ENCODE results near the gene ABTB2.

Gene ABTB2

DNA sequence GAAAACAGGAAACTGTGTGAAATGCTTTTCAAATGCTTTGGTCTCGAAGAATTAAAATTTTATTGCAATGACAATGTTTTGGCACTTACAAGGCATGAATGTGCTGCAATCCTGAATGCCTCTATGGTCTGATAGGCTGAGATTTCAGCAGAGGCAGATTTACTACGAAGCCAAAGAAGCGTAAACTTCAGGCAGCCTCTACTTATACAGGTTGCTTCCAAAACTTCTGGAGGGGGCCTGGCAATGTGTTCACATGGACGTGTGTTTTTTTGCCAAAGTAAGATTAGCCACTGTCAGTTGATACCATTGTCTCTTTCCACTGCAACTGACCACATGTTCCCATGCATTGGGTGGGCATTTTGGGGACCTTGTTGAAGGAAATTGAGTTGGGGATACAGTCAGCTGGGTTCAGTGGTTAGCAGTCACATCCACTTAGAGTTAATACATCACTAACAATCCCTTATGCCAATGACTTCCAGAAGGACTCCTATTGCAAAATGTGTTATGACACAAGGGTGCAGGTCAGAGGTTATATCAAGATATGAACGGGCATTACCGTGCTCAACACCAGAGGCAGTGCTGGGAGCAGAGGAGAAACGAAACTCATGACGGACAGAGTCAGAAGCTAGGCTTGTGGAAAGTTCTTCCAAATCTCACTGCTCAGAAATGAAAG, 48.8 kb downstream of the ABTB2 start:
- TF ChIP-seq, protein P1, sequence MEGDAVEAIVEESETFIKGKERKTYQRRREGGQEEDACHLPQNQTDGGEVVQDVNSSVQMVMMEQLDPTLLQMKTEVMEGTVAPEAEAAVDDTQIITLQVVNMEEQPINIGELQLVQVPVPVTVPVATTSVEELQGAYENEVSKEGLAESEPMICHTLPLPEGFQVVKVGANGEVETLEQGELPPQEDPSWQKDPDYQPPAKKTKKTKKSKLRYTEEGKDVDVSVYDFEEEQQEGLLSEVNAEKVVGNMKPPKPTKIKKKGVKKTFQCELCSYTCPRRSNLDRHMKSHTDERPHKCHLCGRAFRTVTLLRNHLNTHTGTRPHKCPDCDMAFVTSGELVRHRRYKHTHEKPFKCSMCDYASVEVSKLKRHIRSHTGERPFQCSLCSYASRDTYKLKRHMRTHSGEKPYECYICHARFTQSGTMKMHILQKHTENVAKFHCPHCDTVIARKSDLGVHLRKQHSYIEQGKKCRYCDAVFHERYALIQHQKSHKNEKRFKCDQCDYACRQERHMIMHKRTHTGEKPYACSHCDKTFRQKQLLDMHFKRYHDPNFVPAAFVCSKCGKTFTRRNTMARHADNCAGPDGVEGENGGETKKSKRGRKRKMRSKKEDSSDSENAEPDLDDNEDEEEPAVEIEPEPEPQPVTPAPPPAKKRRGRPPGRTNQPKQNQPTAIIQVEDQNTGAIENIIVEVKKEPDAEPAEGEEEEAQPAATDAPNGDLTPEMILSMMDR (conservative IDR thresholded peaks at IDR 0.05) = no peak
- TF ChIP-seq ZFX (IDR thresholded peaks at IDR 0.05) = no peak
- H3K27ac ChIP-seq = no peak overlapping the region

DNA sequence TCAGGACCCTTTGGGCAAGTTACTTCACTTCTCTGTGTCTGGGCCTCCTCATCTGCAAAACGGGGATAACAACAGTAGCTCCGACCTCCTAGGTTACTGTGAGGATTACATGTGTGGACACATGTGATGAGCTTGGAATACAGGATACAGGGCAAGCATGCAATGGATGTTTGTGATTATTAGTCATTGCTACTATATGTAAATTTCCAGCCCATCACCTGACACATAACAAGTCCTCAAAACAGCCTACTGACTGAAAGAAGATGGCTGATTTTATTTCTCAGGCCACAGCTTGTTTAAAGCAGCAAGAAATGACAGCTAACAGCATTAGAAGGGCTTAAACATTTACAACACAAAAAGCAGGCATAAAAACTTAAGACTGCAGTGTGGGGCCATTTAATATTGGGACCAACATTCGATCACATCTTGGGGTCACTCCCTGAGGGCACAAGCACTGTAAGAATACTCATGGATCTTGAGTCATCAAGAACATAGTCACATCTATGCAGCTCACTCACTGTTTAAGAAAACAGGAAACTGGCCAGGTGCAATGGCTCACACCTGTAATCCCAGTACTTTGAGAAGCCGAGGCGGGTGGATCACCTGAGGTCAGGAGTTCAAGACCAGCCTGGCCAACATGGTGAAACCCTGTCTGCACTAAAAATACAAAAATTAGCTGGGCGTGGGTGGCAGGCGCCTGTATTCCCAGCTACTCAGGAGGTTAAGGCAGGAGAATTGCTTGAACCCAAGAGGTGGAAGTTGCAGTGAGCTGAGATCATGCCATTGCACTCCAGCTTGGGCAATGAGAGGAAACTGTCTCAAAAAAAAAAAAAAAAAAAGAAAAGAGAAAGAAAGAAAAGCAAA, 49.5 kb downstream of the ABTB2 start:
- TF ChIP-seq ZFX (IDR thresholded peaks at IDR 0.05) = no peak
- TF ChIP-seq, protein P1 (conservative IDR thresholded peaks at IDR 0.05) = no peak
- H3K27ac ChIP-seq = no peak overlapping the region

DNA sequence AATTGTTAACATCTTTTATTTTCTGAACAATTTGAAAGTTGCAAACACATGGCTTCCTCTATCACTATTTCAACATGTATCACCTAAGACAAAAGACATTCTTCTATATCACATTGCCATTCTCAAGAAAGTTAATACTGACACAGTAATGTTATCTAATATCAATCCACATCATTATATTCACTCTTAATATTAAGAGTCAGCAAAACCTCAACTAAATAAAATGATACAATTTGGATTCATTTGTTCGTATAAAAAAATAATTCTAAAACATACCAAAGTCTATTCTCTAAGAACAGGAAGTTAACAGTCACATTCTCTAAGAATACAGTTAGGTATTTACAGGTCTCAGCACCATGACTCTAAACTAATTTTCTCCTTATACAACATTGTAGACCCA, 52.0 kb downstream of the ABTB2 start:
- H3K27ac ChIP-seq = no peak overlapping the region
- TF ChIP-seq ZFX (IDR thresholded peaks at IDR 0.05) = no peak
- TF ChIP-seq, protein P1 (conservative IDR thresholded peaks at IDR 0.05) = no peak

DNA sequence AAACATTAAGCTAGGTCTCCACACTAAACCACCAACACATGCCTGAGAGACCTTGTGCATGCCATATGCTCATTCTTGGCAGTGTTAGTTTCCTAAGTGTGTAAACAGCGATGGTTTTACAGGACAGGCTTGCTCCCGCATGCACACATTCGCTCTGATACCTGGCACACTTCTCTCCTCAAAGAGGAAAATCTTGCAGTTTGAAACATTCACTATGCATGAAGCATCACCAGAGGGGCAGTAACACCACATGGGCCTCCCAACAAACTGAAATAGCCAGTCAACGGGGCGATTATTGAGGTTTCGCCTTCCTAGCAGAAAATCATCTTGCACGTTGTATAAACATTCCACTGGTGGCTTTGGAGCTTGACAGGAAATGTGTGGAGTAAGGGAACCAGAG, 52.6 kb downstream of the ABTB2 start:
- no peak for TF ChIP-seq ZFX (IDR thresholded peaks at IDR 0.05)
- TF ChIP-seq, protein P1 (conservative IDR thresholded peaks at IDR 0.05) = no peak
- no peak overlapping the region for H3K27ac ChIP-seq

DNA sequence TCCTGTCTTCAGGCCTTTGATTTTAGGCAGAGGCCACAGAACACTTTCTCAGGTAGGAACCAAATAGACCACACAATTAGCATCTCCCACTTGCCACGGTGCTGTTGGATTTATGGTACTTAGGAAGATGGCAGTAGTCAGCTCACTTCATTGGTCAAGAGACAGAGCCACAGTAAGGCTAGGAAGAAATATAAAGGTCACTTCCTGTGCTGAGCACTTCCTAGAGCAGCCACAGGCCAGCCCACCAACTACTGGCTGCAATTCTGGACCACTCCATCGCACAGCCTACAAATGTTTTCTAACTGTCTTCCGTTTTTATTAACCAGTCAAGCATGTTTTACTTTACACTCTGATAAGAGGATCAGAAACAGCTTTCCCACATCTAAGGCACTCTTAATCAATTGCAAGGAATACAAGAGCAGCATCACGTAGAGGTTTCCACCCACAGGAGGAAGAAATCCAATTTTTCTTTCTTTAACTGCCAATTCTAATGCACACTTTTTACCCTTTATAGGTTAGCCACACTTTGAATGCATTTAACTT, 54.7 kb downstream of the ABTB2 start:
- H3K27ac ChIP-seq = no peak overlapping the region

DNA sequence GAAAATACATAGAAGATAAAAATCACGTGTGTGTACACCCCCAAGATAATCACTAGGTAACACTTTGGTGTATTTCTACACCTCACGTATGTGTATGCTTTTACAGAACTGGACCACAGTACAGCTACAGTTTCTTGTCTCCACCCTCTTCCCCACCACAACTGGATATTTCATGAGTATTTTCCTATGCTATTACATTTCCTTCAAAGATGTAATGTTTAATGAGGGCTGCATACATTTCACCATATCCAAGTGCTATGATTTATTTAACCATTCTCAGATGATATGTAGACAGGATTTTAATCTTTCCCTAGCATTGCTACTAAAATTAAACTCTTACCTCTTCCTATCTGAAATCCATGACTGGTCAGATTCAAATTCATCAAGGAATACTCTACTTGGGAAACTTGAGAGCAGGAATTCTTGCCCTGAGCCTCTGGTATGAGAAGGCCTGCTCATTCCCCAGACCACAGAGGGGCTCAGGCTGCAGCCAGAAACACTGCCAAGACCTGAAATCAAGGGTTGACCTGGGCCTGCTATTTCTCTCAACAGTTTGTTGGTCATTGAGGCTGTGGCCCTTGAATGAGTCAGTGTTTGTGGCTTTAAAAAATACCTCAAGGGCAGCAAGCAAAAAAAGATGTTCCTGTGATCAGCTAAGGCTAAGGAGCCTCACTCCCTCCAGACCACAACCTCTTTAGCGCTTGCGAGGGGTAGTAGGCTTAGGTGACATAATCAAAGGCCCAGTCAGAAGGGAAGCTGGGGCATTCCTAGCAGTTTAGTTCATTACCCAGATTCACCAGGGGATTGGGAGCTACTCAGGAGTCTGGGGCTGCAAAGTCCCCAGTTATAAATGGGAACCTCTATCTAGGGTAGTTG, 55.5 kb downstream of the ABTB2 start:
- no peak overlapping the region for H3K27ac ChIP-seq
- TF ChIP-seq, protein P1 (conservative IDR thresholded peaks at IDR 0.05) = no peak
- TF ChIP-seq ZFX (IDR thresholded peaks at IDR 0.05) = no peak

More for the DNA sequence above, 54.7 kb downstream of the ABTB2 start:
- no peak for TF ChIP-seq ZFX (IDR thresholded peaks at IDR 0.05)
- TF ChIP-seq, protein P1 (conservative IDR thresholded peaks at IDR 0.05) = no peak
